Upper lobe of right lung (tissue), 1 donor: ENCODE data around the gene HIPK1. TPM values are rescaled to one million over a fixed set of nuclear protein-coding genes. Genes with fewer than 3 reads are reported as not detected.

Experiments used
- ATAC-seq: fragments of 200-7000 bp; cut with Tn5 transposase; one replicate; pipeline ENCODE4 v1.9.1; 2020; ENCODE audit warnings: mild to moderate bottlenecking, moderate library complexity
- DNase-seq: peaks from one replicate; pipeline ENCODE4 v3.0.0-alpha.2; 2020
- H3K27ac ChIP-seq: fragments of 200-600 bp; one replicate; pipeline ENCODE4 v1.8.0; 2022
- H3K27me3 ChIP-seq: fragments of 200-600 bp; one replicate; pipeline ENCODE4 v1.8.0; 2022; ENCODE audit warnings: mild to moderate bottlenecking
- H3K36me3 ChIP-seq: fragments of 200-600 bp; one replicate; pipeline ENCODE4 v1.8.0; 2022
- H3K4me1 ChIP-seq: fragments of 200-600 bp; one replicate; pipeline ENCODE4 v1.8.0; 2022
- H3K4me3 ChIP-seq: fragments of 200-600 bp; one replicate; pipeline ENCODE4 v1.8.0; 2022; ENCODE audit warnings: mild to moderate bottlenecking
- H3K9me3 ChIP-seq: fragments of 200-600 bp; one replicate; pipeline ENCODE4 v1.8.0; 2022
- CTCF ChIP-seq: fragments of 200-600 bp; IDR thresholded peaks from one replicate; pipeline ENCODE4 v1.8.0; 2022; ENCODE audit warnings: antibody characterized with exemption
- intact Hi-C: fragments of 100-400 bp; cut with DNase I; formaldehyde crosslinking; loops from one replicate; pipeline ENCODE4 v1.11.0; 2022
- total RNA-seq: library from RNA; stranded (reverse); fragmentation: NEBNext Ultra II Directional; extraction: Animal tissue kit (Norgen Biotek cat#: 25700); gene quantifications from one replicate; pipeline ENCODE4 v1.2.1, GENCODE V29; 2021
- donor health status: DM: no; HTN: yes; CAD: no; lungs with severe emphysema.

HIPK1 gene
- total RNA-seq, 1 donor from 2014 or later: 77.8 TPM

GRCh38 chr1:113890816-113891215 lies 38.3 kb upstream of the HIPK1 start:
- Histone ChIP-seq H3K4me3 (no peak overlapping the region), H3K27me3 (no peaks in the 10 kb centered on the region), H3K27ac (no peak overlapping the region), H3K4me1 (no peaks in the 10 kb centered on the region), H3K9me3 (no peaks in the 10 kb centered on the region), H3K36me3 (peaks cover 11% of the 10 kb centered on the region)
- intact Hi-C loops: loop anchor here (10.0 kb wide), 1 partner anchor 56 kb away; no protein-coding TSS in a partner anchor
- no peak for DNase-seq
- no peak for TF ChIP-seq CTCF
- ATAC-seq: no peak

GRCh38 chr1:113891631-113892220 lies 37.4 kb upstream of the HIPK1 start:
- Histone ChIP-seq H3K27ac (no peak overlapping the region), H3K4me1 (no peaks in the 10 kb centered on the region), H3K4me3 (no peak overlapping the region), H3K27me3 (no peaks in the 10 kb centered on the region), H3K9me3 (no peaks in the 10 kb centered on the region), H3K36me3 (peaks cover 16% of the 10 kb centered on the region)
- intact Hi-C loops: loop anchor here (10.0 kb wide), 1 partner anchor 57 kb away; no protein-coding TSS in a partner anchor
- ATAC-seq (no peak), DNase-seq (no peak)
- TF ChIP-seq CTCF: no peak

- ATAC-seq (no peak), DNase-seq (no peak)
- no peak for TF ChIP-seq CTCF
- Histone ChIP-seq H3K36me3 (peaks cover 28% of the 10 kb centered on the region), H3K4me1 (peaks cover under 1% of the 10 kb centered on the region), H3K9me3 (no peaks in the 10 kb centered on the region), H3K27ac (no peak overlapping the region), H3K4me3 (no peak overlapping the region), H3K27me3 (no peaks in the 10 kb centered on the region)
- intact Hi-C loops: loop anchor here (10.0 kb wide), 1 partner anchor 58 kb away; no protein-coding TSS in a partner anchor
These were observed 35.9 kb upstream of the HIPK1 start for GRCh38 chr1:113893267-113893666.

GRCh38 chr1:113895098-113895497 lies 34.0 kb upstream of the HIPK1 start:
- ATAC-seq: no peak
- DNase-seq: no peak
- TF ChIP-seq CTCF: no peak
- no peak overlapping the region for H3K4me3 ChIP-seq
- H3K36me3 ChIP-seq: peaks cover 41% of the 10 kb centered on the region
- H3K27me3 ChIP-seq: no peaks in the 10 kb centered on the region
- H3K9me3 ChIP-seq: no peaks in the 10 kb centered on the region
- H3K27ac ChIP-seq: no peak overlapping the region
- H3K4me1 ChIP-seq: peaks cover 4% of the 10 kb centered on the region
- intact Hi-C loops: loop anchor here (10.0 kb wide), 1 partner anchor 60 kb away; no protein-coding TSS in a partner anchor

GRCh38 chr1:113895961-113896360 lies 33.2 kb upstream of the HIPK1 start:
- H3K4me3 ChIP-seq: no peak overlapping the region
- intact Hi-C loops: loop anchor here (10.0 kb wide), 1 partner anchor 61 kb away; no protein-coding TSS in a partner anchor
- DNase-seq (no peak), ATAC-seq (no peak)
- H3K36me3 ChIP-seq: peaks cover 48% of the 10 kb centered on the region
- H3K27me3 ChIP-seq: no peaks in the 10 kb centered on the region
- H3K27ac ChIP-seq: no peak overlapping the region
- peaks cover 4% of the 10 kb centered on the region for H3K4me1 ChIP-seq
- no peak for TF ChIP-seq CTCF
- no peaks in the 10 kb centered on the region for H3K9me3 ChIP-seq
